Trophoblast cell (in vitro differentiated cells and primary cell): ENCODE measurements around the gene P2RY8.
"Not testable (repeated sequence)": the region's sequence is repeated elsewhere in the genome, so short reads cannot be mapped to it uniquely, and the experiment has no call there.

ENCODE experiments used
- DNase-seq, 2 donors: peaks; one replicate each; pipeline ENCODE4 v3.0.0-alpha.2; 2016
- H2AFZ ChIP-seq: 2 replicates; pipeline ENCODE4 v1.6.1; 2013; ENCODE audit warnings: low read length, moderate library complexity, mild to moderate bottlenecking; ENCODE audit not compliant: insufficient read depth, poor library complexity
- H2AK5ac ChIP-seq: 2 replicates; pipeline ENCODE4 v1.6.1; 2013; ENCODE audit warnings: mild to moderate bottlenecking, low read length
- H2BK120ac ChIP-seq: 2 replicates; pipeline ENCODE4 v1.6.1; 2013; ENCODE audit warnings: low read length, mild to moderate bottlenecking, moderate library complexity; ENCODE audit not compliant: insufficient read depth, poor library complexity
- H2BK12ac ChIP-seq: 2 replicates; pipeline ENCODE4 v1.6.1; 2013; ENCODE audit warnings: mild to moderate bottlenecking, low read length, moderate library complexity
- H2BK5ac ChIP-seq: 2 replicates; pipeline ENCODE4 v1.6.1; 2013; ENCODE audit warnings: low read length, low read depth, moderate library complexity, mild to moderate bottlenecking; ENCODE audit not compliant: poor library complexity
- H3K14ac ChIP-seq: 2 replicates; pipeline ENCODE4 v1.6.1; 2013; ENCODE audit warnings: mild to moderate bottlenecking, low read length
- H3K18ac ChIP-seq: 2 replicates; pipeline ENCODE4 v1.6.1; 2013; ENCODE audit warnings: mild to moderate bottlenecking, low read length
- H3K23ac ChIP-seq: 2 replicates; pipeline ENCODE4 v1.6.1; 2013; ENCODE audit warnings: low read length
- H3K27ac ChIP-seq: 2 replicates; pipeline ENCODE4 v1.5.1; 2013; ENCODE audit warnings: low read depth, mild to moderate bottlenecking, inconsistent platforms, low read length, moderate library complexity
- H3K27me3 ChIP-seq: 2 replicates; pipeline ENCODE4 v1.6.1; 2013; ENCODE audit warnings: inconsistent platforms, mild to moderate bottlenecking, low read length, moderate library complexity; ENCODE audit not compliant: insufficient read depth
- H3K36me3 ChIP-seq, 2 experiments: 1 replicate in 1 of 2; 2 replicates in 1 of 2; pipeline ENCODE4 v1.6.1; 2013; ENCODE audit warnings: low read length in 2 of 2, mild to moderate bottlenecking in 2 of 2, moderate library complexity in 1 of 2; ENCODE audit not compliant: insufficient read depth in 2 of 2, control insufficient read depth in 1 of 2
- H3K4ac ChIP-seq: 2 replicates; pipeline ENCODE4 v1.6.1; 2013; ENCODE audit warnings: low read depth, mild to moderate bottlenecking, low read length, moderate library complexity
- H3K4me1 ChIP-seq, 2 experiments: 1 replicate in 1 of 2; 2 replicates in 1 of 2; pipeline ENCODE4 v1.6.1; 2013; ENCODE audit warnings: low read length in 2 of 2, mild to moderate bottlenecking in 2 of 2, moderate library complexity in 1 of 2; ENCODE audit not compliant: insufficient read depth in 2 of 2, control insufficient read depth in 1 of 2
- H3K4me2 ChIP-seq: 2 replicates; pipeline ENCODE4 v1.6.1; 2013; ENCODE audit warnings: inconsistent platforms, mild to moderate bottlenecking, low read length, moderate library complexity
- H3K4me3 ChIP-seq: 2 replicates; pipeline ENCODE4 v1.5.1; 2013; ENCODE audit warnings: mild to moderate bottlenecking, low read depth, low read length, inconsistent platforms
- H3K79me1 ChIP-seq: one replicate; pipeline ENCODE4 v1.6.1; 2013; ENCODE audit warnings: low read length
- H3K79me2 ChIP-seq: 2 replicates; pipeline ENCODE4 v1.6.1; 2013; ENCODE audit warnings: low read length, mild to moderate bottlenecking; ENCODE audit not compliant: control insufficient read depth, insufficient read depth, poor library complexity
- H3K9ac ChIP-seq: 2 replicates; pipeline ENCODE4 v1.6.1; 2013; ENCODE audit warnings: mild to moderate bottlenecking, low read length
- H3K9me3 ChIP-seq: 2 replicates; pipeline ENCODE4 v1.6.1; 2013; ENCODE audit warnings: low read depth, mild to moderate bottlenecking, control low read depth, inconsistent platforms, low read length; ENCODE audit not compliant: insufficient read depth
- H4K12ac ChIP-seq: 2 replicates; pipeline ENCODE4 v1.6.1; 2013; ENCODE audit warnings: low read depth, mild to moderate bottlenecking, low read length, moderate library complexity
- H4K8ac ChIP-seq: 2 replicates; pipeline ENCODE4 v1.6.1; 2013; ENCODE audit warnings: low read depth, mild to moderate bottlenecking, low read length, moderate library complexity
- H4K91ac ChIP-seq: one replicate; pipeline ENCODE4 v1.6.1; 2013; ENCODE audit warnings: low read depth, mild to moderate bottlenecking, low read length, moderate library complexity
- WGBS: extraction: QIAGEN DNeasy Blood & Tissue Kit; methylation state at CpG from one replicate; pipeline ENCODE4 v1.1.7; 2013; ENCODE audit warnings: missing lambda C conversion rate; ENCODE audit not compliant: insufficient read length, insufficient coverage; ENCODE audit errors: extremely low coverage; 5-methylcytosine and 5-hydroxymethylcytosine counted together

Gene P2RY8

DNA sequence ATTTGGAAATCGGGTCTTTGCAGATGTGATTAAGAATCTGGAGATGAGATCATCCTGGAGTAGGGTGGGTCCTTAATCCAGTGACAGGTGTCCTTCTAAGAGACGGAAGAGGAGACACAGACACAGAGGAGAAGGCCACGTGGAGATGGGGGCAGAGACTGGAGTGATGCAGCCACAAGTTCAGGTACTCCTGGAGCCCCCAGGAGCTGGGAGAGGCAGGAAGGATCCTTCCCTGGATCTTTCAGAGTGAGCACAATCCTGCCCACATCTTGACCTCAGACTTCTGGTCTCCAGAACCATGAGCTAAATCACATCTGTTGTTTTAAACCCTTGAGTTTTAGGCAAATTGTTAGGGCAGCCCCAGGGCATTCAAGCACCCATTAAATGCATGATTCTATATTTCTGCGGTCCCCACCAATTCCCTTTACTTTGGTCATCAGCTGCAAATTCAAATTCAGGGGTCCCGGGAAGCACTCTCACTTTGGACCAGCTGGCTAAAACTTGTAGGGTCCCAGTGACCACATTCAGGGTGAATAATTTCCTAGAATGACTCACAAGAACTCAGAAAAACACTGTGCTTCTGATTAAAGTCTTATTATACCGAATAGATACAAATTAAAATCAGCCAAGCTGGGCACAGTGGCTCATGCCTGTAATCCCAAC, 41.7 kb upstream of the P2RY8 start:
- H3K9me3 ChIP-seq, result peaks cover 1% of the 10 kb centered on the region
- no peak overlapping the region for H2AFZ ChIP-seq
- H3K14ac ChIP-seq, result no peak overlapping the region
- no peak overlapping the region for H3K18ac ChIP-seq
- no peak overlapping the region for H4K12ac ChIP-seq
- no peaks in the 10 kb centered on the region for H3K4me1 ChIP-seq
- H3K27ac ChIP-seq, result no peak overlapping the region
- no peaks in the 10 kb centered on the region for H3K27me3 ChIP-seq
- no peak for DNase-seq
- no peak overlapping the region for H4K8ac ChIP-seq
- H2AK5ac ChIP-seq, result no peak overlapping the region
- H3K79me1 ChIP-seq, result no peaks in the 10 kb centered on the region
- H3K4ac ChIP-seq, result no peak overlapping the region
- H2BK5ac ChIP-seq, result no peak overlapping the region
- H3K79me2 ChIP-seq, result no peaks in the 10 kb centered on the region
- no CpG with 5 or more reads among the region's 6 CpGs for WGBS
- H2BK12ac ChIP-seq, result no peak overlapping the region
- H3K36me3 ChIP-seq, result no peaks in the 10 kb centered on the region
- no peak overlapping the region for H2BK120ac ChIP-seq
- no peak overlapping the region for H3K4me3 ChIP-seq
- H3K23ac ChIP-seq, result no peak overlapping the region
- no peak overlapping the region for H3K4me2 ChIP-seq
- H3K9ac ChIP-seq, result no peak overlapping the region
- no peak overlapping the region for H4K91ac ChIP-seq

DNA sequence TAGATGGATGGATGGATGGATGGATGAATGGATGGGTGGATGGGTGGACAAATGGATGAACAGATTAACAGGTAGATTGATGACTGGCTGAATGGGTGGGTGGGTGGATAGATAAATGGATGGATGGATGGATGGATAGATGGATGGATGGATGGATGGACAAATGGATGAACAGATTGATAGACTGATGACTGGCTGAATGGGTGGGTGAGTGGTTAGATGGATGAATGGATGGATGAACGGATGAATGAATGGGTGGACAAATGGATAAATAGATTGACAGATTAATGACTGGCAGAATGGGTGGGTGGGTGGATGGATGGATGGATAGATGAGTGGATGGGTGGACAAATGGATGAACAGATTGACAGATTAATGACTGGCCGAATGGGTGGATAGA, 40.9 kb upstream of the P2RY8 start:
- no peak overlapping the region for H3K14ac ChIP-seq
- H3K18ac ChIP-seq, result no peak overlapping the region
- H3K36me3 ChIP-seq, result no peaks in the 10 kb centered on the region
- no peak overlapping the region for H2BK12ac ChIP-seq
- no peak overlapping the region for H3K4ac ChIP-seq
- no peak for DNase-seq
- no peak overlapping the region for H4K91ac ChIP-seq
- no CpG with 5 or more reads among the region's 2 CpGs for WGBS
- no peak overlapping the region for H2BK120ac ChIP-seq
- H2BK5ac ChIP-seq, result no peak overlapping the region
- no peak overlapping the region for H3K4me3 ChIP-seq
- no peak overlapping the region for H2AFZ ChIP-seq
- no peak overlapping the region for H3K23ac ChIP-seq
- no peak overlapping the region for H4K8ac ChIP-seq
- no peaks in the 10 kb centered on the region for H3K79me1 ChIP-seq
- no peak overlapping the region for H2AK5ac ChIP-seq
- no peak overlapping the region for H3K27ac ChIP-seq
- H3K9me3 ChIP-seq, result peaks cover 1% of the 10 kb centered on the region
- H3K79me2 ChIP-seq, result no peaks in the 10 kb centered on the region
- H4K12ac ChIP-seq, result no peak overlapping the region
- no peak overlapping the region for H3K9ac ChIP-seq
- H3K4me1 ChIP-seq, result no peaks in the 10 kb centered on the region
- H3K4me2 ChIP-seq, result no peak overlapping the region
- H3K27me3 ChIP-seq, result no peaks in the 10 kb centered on the region

DNA sequence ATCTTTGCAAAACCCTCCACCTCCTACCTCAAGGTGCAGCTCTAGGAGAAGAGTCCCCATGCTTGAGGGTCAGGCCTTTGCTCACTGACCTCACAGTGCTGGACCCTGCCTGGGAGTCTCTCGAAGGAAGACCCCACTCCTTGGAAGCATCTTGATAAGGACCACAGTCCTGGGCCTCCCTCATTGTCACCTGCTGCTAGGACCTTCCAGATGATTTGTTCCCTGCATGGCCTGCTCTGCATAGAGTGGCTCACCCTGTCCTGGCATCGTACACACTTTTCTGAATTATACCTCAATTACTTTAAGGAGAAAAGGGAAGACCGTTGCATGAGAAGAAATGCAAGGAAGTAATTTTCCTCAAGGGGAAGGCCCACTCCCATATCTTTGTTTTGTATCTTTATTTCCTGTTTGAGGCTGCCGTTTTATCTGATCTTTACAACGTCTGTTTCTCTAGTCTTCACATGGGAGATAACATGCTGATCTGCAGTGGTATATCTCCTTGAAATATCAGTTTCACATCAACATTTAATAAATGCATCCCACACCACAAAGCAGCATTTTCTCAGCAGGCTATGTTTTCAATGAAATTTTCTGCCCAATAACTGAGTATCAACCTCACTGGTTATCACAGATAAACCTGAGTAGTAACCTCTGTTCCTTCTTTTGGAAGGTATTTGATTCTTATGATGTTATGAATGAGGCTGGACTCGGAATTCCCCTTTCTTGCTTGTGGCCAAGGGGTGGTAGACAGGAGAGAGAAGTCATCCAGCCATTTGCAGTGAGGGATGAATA, 39.4 kb upstream of the P2RY8 start:
- H2BK120ac ChIP-seq, result no peak overlapping the region
- H3K36me3 ChIP-seq, result no peaks in the 10 kb centered on the region
- H4K12ac ChIP-seq, result no peak overlapping the region
- H3K9ac ChIP-seq, result no peak overlapping the region
- H3K14ac ChIP-seq, result no peak overlapping the region
- DNase-seq, result no peak
- no peak overlapping the region for H3K27ac ChIP-seq
- no peak overlapping the region for H4K91ac ChIP-seq
- H3K79me1 ChIP-seq, result no peaks in the 10 kb centered on the region
- H3K79me2 ChIP-seq, result no peaks in the 10 kb centered on the region
- WGBS, result no CpG with 5 or more reads among the region's 6 CpGs
- H3K4me1 ChIP-seq, result no peaks in the 10 kb centered on the region
- no peak overlapping the region for H2AFZ ChIP-seq
- H4K8ac ChIP-seq, result no peak overlapping the region
- no peak overlapping the region for H3K4me3 ChIP-seq
- H2AK5ac ChIP-seq, result no peak overlapping the region
- no peak overlapping the region for H3K18ac ChIP-seq
- no peak overlapping the region for H3K23ac ChIP-seq
- no peaks in the 10 kb centered on the region for H3K27me3 ChIP-seq
- peaks cover 1% of the 10 kb centered on the region for H3K9me3 ChIP-seq
- H2BK12ac ChIP-seq, result no peak overlapping the region
- H3K4ac ChIP-seq, result no peak overlapping the region
- H2BK5ac ChIP-seq, result no peak overlapping the region
- no peak overlapping the region for H3K4me2 ChIP-seq

DNA sequence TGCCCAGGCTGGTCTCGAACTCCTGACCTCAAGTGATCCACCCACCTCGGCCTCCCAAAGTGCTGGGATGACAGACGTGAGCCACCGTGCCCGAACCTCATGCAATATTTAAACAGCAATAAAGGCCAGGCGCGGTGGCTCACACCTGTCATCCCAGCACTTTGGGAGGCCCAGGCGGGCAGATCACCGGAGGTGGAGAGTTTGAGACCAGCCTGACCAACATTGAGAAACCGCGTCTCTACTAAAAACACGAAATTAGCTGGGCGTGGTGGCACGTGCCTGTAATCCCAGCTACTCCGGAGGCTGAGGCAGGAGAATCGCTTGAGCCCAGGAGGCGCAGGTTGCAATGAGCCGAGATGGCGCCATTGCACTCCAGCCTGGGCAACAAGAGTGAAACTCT, 37.2 kb upstream of the P2RY8 start:
- H3K4me2 ChIP-seq, H3K18ac ChIP-seq: not testable (repeated sequence)
- WGBS, result no CpG with 5 or more reads among the region's 19 CpGs

More for the DNA sequence above, 37.2 kb upstream of the P2RY8 start:
- H3K4ac ChIP-seq, H3K4me3 ChIP-seq, H2AFZ ChIP-seq, H3K27ac ChIP-seq, H3K36me3 ChIP-seq, H4K8ac ChIP-seq, H2BK120ac ChIP-seq, H3K27me3 ChIP-seq, H2AK5ac ChIP-seq, H3K9ac ChIP-seq, H3K9me3 ChIP-seq, H3K23ac ChIP-seq, H4K12ac ChIP-seq, H3K14ac ChIP-seq, H4K91ac ChIP-seq, H3K4me1 ChIP-seq, H2BK12ac ChIP-seq, H2BK5ac ChIP-seq, H3K79me1 ChIP-seq, H3K79me2 ChIP-seq, DNase-seq: not testable (repeated sequence)
